ENCODE data around the gene TXNL4B. TPM values are rescaled to one million over a fixed set of nuclear protein-coding genes. Genes with fewer than 3 reads are reported as not detected.
"Not testable (repeated sequence)": the region's sequence is repeated elsewhere in the genome, so short reads cannot be mapped to it uniquely, and the experiment has no call there.

TXNL4B gene
- total RNA-seq, 1 experiment from 2014 or later, result 9.9 TPM

- no peak overlapping the region for H3K27ac ChIP-seq (ENCODE audit: insufficient read length, low read depth, low read length)
- TF ChIP-seq, protein P1, sequence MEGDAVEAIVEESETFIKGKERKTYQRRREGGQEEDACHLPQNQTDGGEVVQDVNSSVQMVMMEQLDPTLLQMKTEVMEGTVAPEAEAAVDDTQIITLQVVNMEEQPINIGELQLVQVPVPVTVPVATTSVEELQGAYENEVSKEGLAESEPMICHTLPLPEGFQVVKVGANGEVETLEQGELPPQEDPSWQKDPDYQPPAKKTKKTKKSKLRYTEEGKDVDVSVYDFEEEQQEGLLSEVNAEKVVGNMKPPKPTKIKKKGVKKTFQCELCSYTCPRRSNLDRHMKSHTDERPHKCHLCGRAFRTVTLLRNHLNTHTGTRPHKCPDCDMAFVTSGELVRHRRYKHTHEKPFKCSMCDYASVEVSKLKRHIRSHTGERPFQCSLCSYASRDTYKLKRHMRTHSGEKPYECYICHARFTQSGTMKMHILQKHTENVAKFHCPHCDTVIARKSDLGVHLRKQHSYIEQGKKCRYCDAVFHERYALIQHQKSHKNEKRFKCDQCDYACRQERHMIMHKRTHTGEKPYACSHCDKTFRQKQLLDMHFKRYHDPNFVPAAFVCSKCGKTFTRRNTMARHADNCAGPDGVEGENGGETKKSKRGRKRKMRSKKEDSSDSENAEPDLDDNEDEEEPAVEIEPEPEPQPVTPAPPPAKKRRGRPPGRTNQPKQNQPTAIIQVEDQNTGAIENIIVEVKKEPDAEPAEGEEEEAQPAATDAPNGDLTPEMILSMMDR (conservative IDR thresholded peaks at IDR 0.05), result no peak
- no peaks in the 10 kb centered on the region for H3K27me3 ChIP-seq (ENCODE audit: insufficient read depth, low read length)
- no peak overlapping the region for H2BK120ac ChIP-seq (ENCODE audit: low read depth, low read length, poor library complexity, severe bottlenecking)
- WGBS (ENCODE audit: extremely low coverage, insufficient read length, low lambda C conversion rate), result no CpG with 5 or more reads among the region's 9 CpGs
- H4K20me1 ChIP-seq (ENCODE audit: control insufficient read depth, insufficient read depth, insufficient read length), result no peaks in the 10 kb centered on the region
- H3K56ac ChIP-seq (ENCODE audit: insufficient read length, low read depth, low read length), result no peak overlapping the region
- DNase-seq, result no peak
- Mint-ChIP-seq H3K9me3 (peaks cover 0 to 3% of the 10 kb centered on the region in 2 experiments; a peak in 2 of 5 replicates), H3K27me3 (ENCODE audit: low read depth) (peaks cover 7% of the 10 kb centered on the region), H3K27ac (no peak overlapping the region; a peak in 1 of 7 replicates), H3K4me1 (0 out of 4 replicates have a peak, but pooled peaks cover 0 to 3% of the 10 kb centered on the region in 2 experiments), H3K4me3 (no peak overlapping the region), H3K36me3 (ENCODE audit: insufficient read depth in 1 of 3, low read depth in 3 of 3) (no peaks in the 10 kb centered on the region)
- no peaks in the 10 kb centered on the region for H3K23me2 ChIP-seq (ENCODE audit: insufficient read length, low read depth, low read length, poor library complexity, severe bottlenecking)
- H3K4me1 ChIP-seq (ENCODE audit: insufficient read depth, low read length), result no peaks in the 10 kb centered on the region
- H2AK5ac ChIP-seq (ENCODE audit: insufficient read length, low read length), result no peak overlapping the region
- no peak overlapping the region for H4K8ac ChIP-seq (replicated peaks; ENCODE audit: insufficient read length, low read depth, low read length)
- no peaks in the 10 kb centered on the region for H3K9me3 ChIP-seq (ENCODE audit: control insufficient read depth, low read depth, low read length)
- H3K4ac ChIP-seq (ENCODE audit: low read depth, low read length), result no peak overlapping the region
- no peak overlapping the region for H3K23ac ChIP-seq (ENCODE audit: insufficient read length, low read depth, low read length)
- no peak overlapping the region for H2BK12ac ChIP-seq (ENCODE audit: insufficient read length, low read depth, low read length)
- H3K79me2 ChIP-seq (ENCODE audit: insufficient read depth, low read length), result no peaks in the 10 kb centered on the region
- H3K79me1 ChIP-seq (ENCODE audit: insufficient read depth, low read depth, low read length, poor library complexity, severe bottlenecking), result no peaks in the 10 kb centered on the region
- H3K4me2 ChIP-seq (ENCODE audit: insufficient read depth, insufficient read length, low read length), result no peak overlapping the region
- H4K91ac ChIP-seq (ENCODE audit: insufficient read length, low read depth, low read length), result no peak overlapping the region
- no peak overlapping the region for H3T11ph ChIP-seq (ENCODE audit: low read length)
- no peak overlapping the region for H2AFZ ChIP-seq (ENCODE audit: low read length)
- H2BK15ac ChIP-seq (ENCODE audit: low read depth, low read length), result no peak overlapping the region
- no peak overlapping the region for H2BK5ac ChIP-seq (ENCODE audit: insufficient read length, low read length)
- H3K14ac ChIP-seq (ENCODE audit: insufficient read depth, low read length), result no peak overlapping the region
- H4K5ac ChIP-seq (ENCODE audit: insufficient read length, low read depth, low read length), result no peak overlapping the region
- H3K9ac ChIP-seq (ENCODE audit: extremely low read depth, insufficient read length, low read length), result no peak overlapping the region
- no peak overlapping the region for H2BK20ac ChIP-seq (ENCODE audit: low read depth, low read length, poor library complexity, severe bottlenecking)
- H3K18ac ChIP-seq (ENCODE audit: insufficient read length, low read depth, low read length), result no peak overlapping the region
Measured at GRCh38 chr16:72060405-72060804, 33.0 kb downstream of the TXNL4B start.

GRCh38 chr16:72059060-72059459 is 34.4 kb downstream of the TXNL4B start:
- not testable (repeated sequence) for H3K4me1 Mint-ChIP-seq; H2BK5ac ChIP-seq (ENCODE audit: insufficient read length, low read length); H3K23me2 ChIP-seq (ENCODE audit: insufficient read length, low read depth, low read length, poor library complexity, severe bottlenecking); DNase-seq; H2BK15ac ChIP-seq (ENCODE audit: low read depth, low read length); H3K23ac ChIP-seq (ENCODE audit: insufficient read length, low read depth, low read length); H2AK5ac ChIP-seq (ENCODE audit: insufficient read length, low read length); H3K4me2 ChIP-seq (ENCODE audit: insufficient read depth, insufficient read length, low read length); H3K9me3 ChIP-seq (ENCODE audit: control insufficient read depth, low read depth, low read length); H3K4me3 Mint-ChIP-seq; H3K27ac Mint-ChIP-seq; H3K18ac ChIP-seq (ENCODE audit: insufficient read length, low read depth, low read length); H4K8ac ChIP-seq (replicated peaks; ENCODE audit: insufficient read length, low read depth, low read length); H2BK20ac ChIP-seq (ENCODE audit: low read depth, low read length, poor library complexity, severe bottlenecking); H3K9ac ChIP-seq (ENCODE audit: extremely low read depth, insufficient read length, low read length); H4K20me1 ChIP-seq (ENCODE audit: control insufficient read depth, insufficient read depth, insufficient read length); H2BK12ac ChIP-seq (ENCODE audit: insufficient read length, low read depth, low read length); H3K27me3 ChIP-seq (ENCODE audit: insufficient read depth, low read length); H3K27ac ChIP-seq (ENCODE audit: insufficient read length, low read depth, low read length); H3K79me1 ChIP-seq (ENCODE audit: insufficient read depth, low read depth, low read length, poor library complexity, severe bottlenecking); H3K9me3 Mint-ChIP-seq; H2AFZ ChIP-seq (ENCODE audit: low read length); H3K27me3 Mint-ChIP-seq (ENCODE audit: low read depth); H3K4me1 ChIP-seq (ENCODE audit: insufficient read depth, low read length); H2BK120ac ChIP-seq (ENCODE audit: low read depth, low read length, poor library complexity, severe bottlenecking); H3K14ac ChIP-seq (ENCODE audit: insufficient read depth, low read length); H3K56ac ChIP-seq (ENCODE audit: insufficient read length, low read depth, low read length); H3T11ph ChIP-seq (ENCODE audit: low read length); H3K79me2 ChIP-seq (ENCODE audit: insufficient read depth, low read length); H3K4ac ChIP-seq (ENCODE audit: low read depth, low read length); H3K36me3 Mint-ChIP-seq (ENCODE audit: insufficient read depth in 1 of 3, low read depth in 3 of 3); H4K91ac ChIP-seq (ENCODE audit: insufficient read length, low read depth, low read length); H4K5ac ChIP-seq (ENCODE audit: insufficient read length, low read depth, low read length)
- WGBS (ENCODE audit: extremely low coverage, insufficient read length, low lambda C conversion rate), result no CpG with 5 or more reads among the region's 7 CpGs

All from H9 (cell line).